ENCODE data around the gene ALCAM.

GRCh38 chr3:105559856-105560255 is 193.1 kb downstream of the ALCAM start:
- TF ChIP-seq YY1 (IDR thresholded peaks at IDR 0.05; ENCODE audit: insufficient read depth, insufficient read length) (no peak), ZNF274 (IDR thresholded peaks at IDR 0.05; ENCODE audit: low read depth, low read length) (no peak)

Measured in NT2/D1 (cell line).